ENCODE measurements around the gene MRO. TPM values are rescaled to one million over a fixed set of nuclear protein-coding genes. Genes with fewer than 3 reads are reported as not detected.

Gene MRO
- total RNA-seq, 4 donors from 2014 or later = 0.18 to 1.4 (median 0.49) TPM; not detected in 1

DNA sequence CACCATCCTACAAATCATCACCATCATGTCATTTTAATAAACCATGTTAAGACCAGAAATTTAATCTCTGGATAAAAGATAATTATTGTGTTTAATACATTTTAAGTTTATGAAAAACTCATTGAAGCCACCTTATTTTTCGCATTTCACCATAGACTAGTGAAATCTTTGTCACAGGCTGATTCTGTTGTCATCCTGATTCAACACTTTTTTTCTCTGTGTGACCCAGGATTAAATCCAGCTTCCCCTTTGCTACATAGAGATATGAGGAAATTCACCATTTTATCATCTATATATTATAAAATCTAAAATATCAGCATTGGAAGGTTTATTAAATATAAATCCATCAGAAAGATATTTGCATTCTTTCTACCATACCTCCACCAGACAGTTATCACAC is 29.2 kb upstream of the MRO start:
- Histone ChIP-seq H3K4me1 (peaks cover 17 to 26% of the 10 kb centered on the region in 2 donors), H3K9me3 (no peaks in the 10 kb centered on the region), H3K27ac (no peak overlapping the region), H3K4me3 (no peak overlapping the region), H3K36me3 (no peaks in the 10 kb centered on the region), H3K27me3 (no peaks in the 10 kb centered on the region)
- intact Hi-C loops (cut with DNase I; ENCODE audit: low total_unique reads) (no loop called here), in situ Hi-C loops (cut with MboI; ENCODE audit: low sequenced_read_pairs in 4 of 4) (no loop called here)
- ATAC-seq = no peak
- DNase-seq = no peak
- TF ChIP-seq POLR2A (IDR thresholded peaks at IDR 0.05) (no peak), CTCF (IDR thresholded peaks at IDR 0.05 in 4 of 5, conservative IDR thresholded peaks at IDR 0.05 in 1 of 5) (no peak)

GRCh38 chr18:50848061-50848551 is 28.3 kb upstream of the MRO start:
- in situ Hi-C loops (cut with MboI; ENCODE audit: low sequenced_read_pairs in 4 of 4) (no loop called here), intact Hi-C loops (cut with DNase I; ENCODE audit: low total_unique reads) (no loop called here)
- Histone ChIP-seq H3K27me3 (no peaks in the 10 kb centered on the region), H3K4me1 (peaks cover 23 to 31% of the 10 kb centered on the region in 2 donors), H3K9me3 (no peaks in the 10 kb centered on the region), H3K4me3 (no peak overlapping the region), H3K36me3 (no peaks in the 10 kb centered on the region), H3K27ac (no peak overlapping the region)
- no peak for TF ChIP-seq POLR2A (IDR thresholded peaks at IDR 0.05)
- no peak for TF ChIP-seq CTCF (IDR thresholded peaks at IDR 0.05 in 4 of 5, conservative IDR thresholded peaks at IDR 0.05 in 1 of 5)
- ATAC-seq (no peak), DNase-seq (no peak)

- Histone ChIP-seq H3K36me3 (no peaks in the 10 kb centered on the region), H3K4me3 (no peak overlapping the region), H3K27me3 (no peaks in the 10 kb centered on the region), H3K9me3 (no peaks in the 10 kb centered on the region), H3K4me1 (peaks cover 26 to 40% of the 10 kb centered on the region in 2 donors), H3K27ac (no peak overlapping the region)
- no peak for DNase-seq
- TF ChIP-seq CTCF (IDR thresholded peaks at IDR 0.05 in 4 of 5, conservative IDR thresholded peaks at IDR 0.05 in 1 of 5) (no peak), POLR2A (IDR thresholded peaks at IDR 0.05) (no peak)
- in situ Hi-C loops (cut with MboI; ENCODE audit: low sequenced_read_pairs in 4 of 4) (no loop called here), intact Hi-C loops (cut with DNase I; ENCODE audit: low total_unique reads) (no loop called here)
- no peak for ATAC-seq
These were observed 27.4 kb upstream of the MRO start for GRCh38 chr18:50847192-50847591.

GRCh38 chr18:50844960-50845359 is 25.1 kb upstream of the MRO start:
- Histone ChIP-seq H3K9me3 (no peaks in the 10 kb centered on the region), H3K36me3 (no peaks in the 10 kb centered on the region), H3K4me1 (peaks cover 26 to 41% of the 10 kb centered on the region in 2 donors), H3K27ac (peak overlapping the region; percentile 52 to 79 (median 61)), H3K4me3 (no peak overlapping the region), H3K27me3 (no peaks in the 10 kb centered on the region)
- intact Hi-C loops (cut with DNase I; ENCODE audit: low total_unique reads) (no loop called here), in situ Hi-C loops (cut with MboI; ENCODE audit: low sequenced_read_pairs in 4 of 4) (no loop called here)
- TF ChIP-seq CTCF (IDR thresholded peaks at IDR 0.05 in 4 of 5, conservative IDR thresholded peaks at IDR 0.05 in 1 of 5) (no peak), POLR2A (IDR thresholded peaks at IDR 0.05) (no peak)
- ATAC-seq (peak; percentile 82 to 94), DNase-seq (no peak)

- no peak for DNase-seq
- Histone ChIP-seq H3K27ac (peak overlapping the region; percentile 52 to 79 (median 61)), H3K36me3 (no peaks in the 10 kb centered on the region), H3K27me3 (no peaks in the 10 kb centered on the region), H3K4me1 (peaks cover 26 to 41% of the 10 kb centered on the region in 2 donors), H3K4me3 (no peak overlapping the region), H3K9me3 (no peaks in the 10 kb centered on the region)
- intact Hi-C loops (cut with DNase I; ENCODE audit: low total_unique reads) (no loop called here), in situ Hi-C loops (cut with MboI; ENCODE audit: low sequenced_read_pairs in 4 of 4) (no loop called here)
- no peak for ATAC-seq
- TF ChIP-seq POLR2A (IDR thresholded peaks at IDR 0.05) (no peak), CTCF (IDR thresholded peaks at IDR 0.05 in 4 of 5, conservative IDR thresholded peaks at IDR 0.05 in 1 of 5) (no peak)
These were observed 24.7 kb upstream of the MRO start for GRCh38 chr18:50844554-50844953.
